IPS-NIHi11 (cell line): ENCODE results near the gene ST8SIA3.
"Not testable (repeated sequence)": the region's sequence is repeated elsewhere in the genome, so short reads cannot be mapped to it uniquely, and the experiment has no call there.

Experiments used
- DNase-seq: peaks from one replicate; pipeline ENCODE4 v3.0.0; 2012; ENCODE audit warnings: mixed read lengths, low spot score

ST8SIA3 gene

GRCh38 chr18:57364460-57364859, 12.1 kb downstream of the ST8SIA3 start:
- DNase-seq, result no peak

DNA sequence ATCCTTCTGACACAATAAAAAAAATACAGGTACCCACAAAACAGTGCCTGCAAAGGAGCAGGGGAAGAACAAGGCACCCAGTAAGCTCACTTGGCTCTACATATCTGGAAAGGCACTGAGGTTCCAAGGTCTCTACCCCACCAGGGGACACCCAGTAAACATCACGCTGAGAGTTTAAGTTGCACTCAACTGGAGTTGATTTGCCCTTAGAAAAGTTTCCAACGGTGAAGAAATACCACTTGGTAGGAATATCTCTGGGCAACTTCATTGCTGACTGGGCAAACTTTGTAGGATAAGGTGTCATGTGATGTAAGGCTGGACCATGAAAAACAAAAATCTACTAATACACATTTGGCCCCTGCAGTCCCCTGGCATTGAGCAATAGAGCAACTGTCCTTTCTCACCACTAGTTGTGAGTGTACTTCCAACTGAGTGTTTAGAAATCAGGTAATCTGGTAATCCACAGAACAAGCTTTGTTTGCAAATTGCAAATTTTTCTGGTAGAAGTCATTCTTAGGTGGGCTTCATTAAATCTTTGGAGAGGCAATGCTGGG, 14.2 kb downstream of the ST8SIA3 start:
- no peak for DNase-seq

- no peak for DNase-seq
Observed at GRCh38 chr18:57372444-57372843, 20.1 kb downstream of the ST8SIA3 start.

DNA sequence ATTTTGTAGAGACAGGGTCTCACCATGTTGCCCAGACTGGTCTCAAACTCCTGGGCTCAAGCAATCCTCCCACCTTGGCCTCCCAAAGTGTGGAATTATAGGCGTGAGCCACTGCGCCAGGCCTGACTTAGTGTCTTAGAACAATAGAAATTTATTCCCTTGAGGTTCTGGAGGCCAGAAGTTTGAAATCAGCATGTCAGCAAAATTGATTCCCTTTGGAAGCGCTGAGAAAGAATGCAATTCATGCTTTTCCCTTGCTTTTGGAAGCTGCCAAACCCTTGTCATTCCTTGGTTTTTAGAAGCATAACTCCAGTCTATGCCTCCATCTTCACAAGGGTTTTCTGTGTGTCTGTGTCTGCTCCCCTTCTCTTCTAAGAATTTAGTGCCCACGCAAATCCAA, 20.7 kb downstream of the ST8SIA3 start:
- DNase-seq, result no peak

GRCh38 chr18:57376503-57376902, 24.1 kb downstream of the ST8SIA3 start:
- DNase-seq, result no peak

DNA sequence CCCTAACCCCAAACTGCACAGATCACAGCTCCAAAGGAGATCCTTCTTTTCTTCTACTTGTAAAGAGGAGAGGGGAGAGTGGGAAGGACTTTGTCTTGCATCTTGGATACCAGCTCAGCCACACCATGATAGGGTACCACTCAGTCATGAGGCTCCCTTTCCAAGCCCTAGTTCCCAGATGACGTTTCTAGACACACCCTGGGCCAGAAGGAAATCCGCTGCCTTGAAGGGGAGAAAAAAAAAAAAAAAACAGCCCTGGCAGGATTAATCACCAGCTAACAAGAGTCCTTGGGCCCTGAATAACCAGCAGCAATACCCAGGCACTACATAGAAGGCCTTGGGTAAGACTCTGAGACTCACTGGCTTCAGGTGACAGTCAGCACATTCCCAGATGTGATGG, 36.9 kb downstream of the ST8SIA3 start:
- DNase-seq, result no peak

DNA sequence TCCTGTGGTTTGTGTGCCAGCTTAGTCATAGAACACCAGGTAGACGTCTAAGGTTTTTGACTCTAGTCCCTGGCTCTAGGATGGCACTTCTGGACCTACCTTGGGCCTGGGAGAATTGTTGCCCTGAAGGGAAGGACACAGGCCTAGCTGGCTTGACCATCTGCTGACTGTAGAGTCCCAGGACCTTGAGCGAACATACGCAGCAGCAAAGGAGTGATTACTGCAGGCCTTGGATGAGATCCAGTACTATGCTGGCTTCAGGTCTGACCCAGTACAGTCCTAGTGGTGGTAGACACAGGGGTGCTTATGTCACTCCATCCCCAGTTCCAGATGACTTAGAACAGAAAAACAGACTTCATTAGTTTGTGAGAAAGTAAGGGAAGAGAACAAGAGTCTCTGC, 37.7 kb downstream of the ST8SIA3 start:
- DNase-seq, result no peak

GRCh38 chr18:57394749-57395148, 42.4 kb downstream of the ST8SIA3 start:
- DNase-seq, result not testable (repeated sequence)

DNA sequence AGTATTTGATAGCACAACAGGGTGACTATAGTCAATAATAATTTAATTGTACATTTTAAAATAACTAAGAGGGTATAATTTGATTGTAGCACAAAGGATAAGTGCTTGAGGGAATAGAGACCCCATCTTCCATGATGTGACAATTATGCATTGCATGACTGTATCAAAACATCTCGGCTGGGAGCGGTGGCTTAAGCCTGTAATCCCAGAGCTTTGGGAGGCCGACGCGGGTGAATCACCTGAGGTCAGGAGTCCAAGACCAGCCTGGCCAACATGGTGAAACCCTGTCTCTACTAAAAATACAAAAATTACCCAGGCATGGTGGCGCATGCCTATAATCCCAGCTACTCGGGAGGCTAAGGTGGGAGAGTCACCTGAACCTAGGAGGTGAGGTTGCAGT, 44.5 kb downstream of the ST8SIA3 start:
- not testable (repeated sequence) for DNase-seq

- no peak for DNase-seq
Observed at GRCh38 chr18:57397440-57398132, 45.2 kb downstream of the ST8SIA3 start.

- DNase-seq, result no peak
Observed at GRCh38 chr18:57404345-57404744, 52.0 kb downstream of the ST8SIA3 start.

- no peak for DNase-seq
Observed at GRCh38 chr18:57409650-57410049, 57.3 kb downstream of the ST8SIA3 start.

GRCh38 chr18:57410749-57411148, 58.4 kb downstream of the ST8SIA3 start:
- DNase-seq, result no peak

- DNase-seq, result no peak
Observed at GRCh38 chr18:57416542-57416941, 64.2 kb downstream of the ST8SIA3 start.
